Caco-2 (cell line): ENCODE results near the gene RMDN3. TPM values are rescaled to one million over a fixed set of nuclear protein-coding genes. Genes with fewer than 3 reads are reported as not detected.

Experiments used
- BruUV-seq: library from RNA; stranded (reverse); fragments of 400-500 nt; replicated peaks from 2 replicates; lab custom pipeline; 2021; lab: Mats Ljungman, UMichigan
- CTCF ChIA-PET: fragments of 300-600 bp; sonication (Branson Sonifier 250); formaldehyde crosslinking; loops from one replicate; lab custom pipeline; 2022; ENCODE audit warnings: antibody characterized with exemption; lab: Charles Lee
- POLR2A ChIA-PET: fragments of 300-600 bp; sonication (Branson Sonifier 250); formaldehyde crosslinking; loops from one replicate; lab custom pipeline; 2022; ENCODE audit warnings: antibody characterized with exemption; lab: Charles Lee
- DNase-seq, 2 experiments: peaks; one replicate each; pipeline versions ENCODE4 v3.0.0 to v3.0.0-alpha.2; 2020 to 2022
- H3K27me3 ChIP-seq: replicated peaks from 2 replicates; pipeline ENCODE4 v1.6.0; 2011; ENCODE audit warnings: low read length; ENCODE audit not compliant: control insufficient read depth, insufficient read depth
- H3K36me3 ChIP-seq: 2 replicates; pipeline ENCODE4 v1.5.1; 2011; ENCODE audit warnings: low read length; ENCODE audit not compliant: control insufficient read depth, insufficient read depth
- H3K4me1 ChIP-seq: fragments of 250-450 bp; sonication (Bioruptor Pico); 2 replicates; pipeline ENCODE4 v1.5.1; 2020; ENCODE audit warnings: mild to moderate bottlenecking
- H3K4me3 ChIP-seq: 2 replicates; pipeline ENCODE4 v1.5.1; 2011; ENCODE audit warnings: low read depth, mild to moderate bottlenecking, control low read depth, low read length
- H3K9me3 ChIP-seq: fragments of 250-450 bp; sonication (Bioruptor Pico); 2 replicates; pipeline ENCODE4 v1.5.1; 2020; ENCODE audit warnings: mild to moderate bottlenecking, moderate library complexity
- H3K27ac Mint-ChIP-seq: one replicate; pipeline ENCODE4 v1.8.0; 2022; ENCODE audit warnings: mixed read lengths; ENCODE audit not compliant: unreplicated experiment
- H3K27me3 Mint-ChIP-seq: one replicate; pipeline ENCODE4 v1.8.0; 2022; ENCODE audit warnings: mixed read lengths; ENCODE audit not compliant: insufficient read depth, unreplicated experiment
- H3K36me3 Mint-ChIP-seq: one replicate; pipeline ENCODE4 v1.8.0; 2022; ENCODE audit warnings: mild to moderate bottlenecking, mixed read lengths; ENCODE audit not compliant: insufficient read depth, unreplicated experiment
- H3K4me1 Mint-ChIP-seq: one replicate; pipeline ENCODE4 v1.8.0; 2022; ENCODE audit warnings: low read depth, mixed read lengths; ENCODE audit not compliant: unreplicated experiment
- H3K4me3 Mint-ChIP-seq: one replicate; pipeline ENCODE4 v1.8.0; 2022; ENCODE audit warnings: mild to moderate bottlenecking, moderate library complexity, mixed read lengths; ENCODE audit not compliant: unreplicated experiment
- H3K9me3 Mint-ChIP-seq: one replicate; pipeline ENCODE4 v1.8.0; 2022; ENCODE audit warnings: mixed read lengths; ENCODE audit not compliant: unreplicated experiment
- CTCF ChIP-seq, 2 experiments: fragments of 200-600 bp in 1 of 2; IDR thresholded peaks; 1 replicate in 1 of 2; 2 replicates in 1 of 2; pipeline versions ENCODE4 v1.5.1 to v1.8.0; 2011 to 2022; ENCODE audit warnings: antibody characterized with exemption in 1 of 2, control low read depth in 1 of 2, inconsistent platforms in 1 of 2, low read depth in 1 of 2, low read length in 1 of 2, mild to moderate bottlenecking in 1 of 2, moderate library complexity in 1 of 2; ENCODE audit not compliant: insufficient read depth in 1 of 2, severe bottlenecking in 1 of 2, unreplicated experiment in 1 of 2
- intact Hi-C: fragments of 100-400 bp; cut with micrococcal nuclease; formaldehyde crosslinking; loops from one replicate; pipeline ENCODE4 v1.10.0; 2022; ENCODE audit not compliant: unreplicated experiment
- total RNA-seq: library from RNA; stranded (reverse); gene quantifications from 2 replicates; pipeline ENCODE4 v1.2.3, GENCODE V29; 2022

Gene RMDN3
- total RNA-seq, 1 experiment from 2014 or later = 48.0 TPM

- no peaks in the 10 kb centered on the region for H3K27me3 ChIP-seq
- H3K9me3 ChIP-seq = no peaks in the 10 kb centered on the region
- intact Hi-C loops = loop anchor here (5.0 to 10.0 kb wide), 2 partner anchors 102 to 201 kb away; partner anchors contain the start of genes KNL1 and VPS18
- Mint-ChIP-seq H3K27ac (peak overlapping the region; percentile 99), H3K4me1 (peaks cover 7% of the 10 kb centered on the region), H3K4me3 (peak overlapping the region; percentile 92), H3K9me3 (no peaks in the 10 kb centered on the region), H3K27me3 (no peaks in the 10 kb centered on the region), H3K36me3 (peaks cover 33% of the 10 kb centered on the region)
- H3K4me1 ChIP-seq = peaks cover 11% of the 10 kb centered on the region; the same call in 1 of the 2 replicates
- peak overlapping the region; percentile 83 for H3K4me3 ChIP-seq
- CTCF ChIA-PET = interaction anchor here (0.6 to 1.8 kb wide), 8 partner anchors 32 to 237 kb away, joined by 3 to 10 read pairs (median 4); partner anchors contain the start of gene SPINT1
- no peaks in the 10 kb centered on the region for H3K36me3 ChIP-seq
- TSS peak; percentile 73 for BruUV-seq
- POLR2A ChIA-PET = interaction anchor here (0.6 to 1.9 kb wide), 9 partner anchors 13 to 590 kb away, joined by 3 to 10 read pairs (median 5); partner anchors contain the start of genes BUB1B, CCDC32, RPUSD2 and VPS18
- no peak for DNase-seq
- no peak for TF ChIP-seq CTCF (IDR thresholded peaks at IDR 0.05; ENCODE audit: insufficient read depth in 1 of 2, low read depth in 1 of 2, low read length in 1 of 2, severe bottlenecking in 1 of 2, unreplicated experiment in 1 of 2)
Measured at GRCh38 chr15:40693904-40694687, 61.0 kb downstream of the RMDN3 start.

- H3K36me3 Mint-ChIP-seq = peaks cover 22% of the 10 kb centered on the region
- Histone ChIP-seq H3K4me1 (peaks cover 10% of the 10 kb centered on the region; the same call in 1 of the 2 replicates), H3K36me3 (no peaks in the 10 kb centered on the region), H3K27me3 (no peaks in the 10 kb centered on the region), H3K4me3 (no peak overlapping the region), H3K9me3 (no peaks in the 10 kb centered on the region)
- intact Hi-C loops = loop anchor here (5.0 to 10.0 kb wide), 2 partner anchors 99 to 203 kb away; partner anchors contain the start of genes KNL1 and VPS18
- ChIA-PET CTCF (interaction anchor here (0.6 kb wide), 1 partner anchor 12 kb away, joined by 4 read pairs; no protein-coding TSS in a partner anchor), POLR2A (interaction anchor here (0.6 kb wide), 1 partner anchor 102 kb away, joined by 3 read pairs; no protein-coding TSS in a partner anchor)
- peaks cover 3% of the 10 kb centered on the region for H3K4me1 Mint-ChIP-seq
- DNase-seq = peak; percentile 47 to 56
- TF ChIP-seq CTCF (IDR thresholded peaks at IDR 0.05; ENCODE audit: insufficient read depth in 1 of 2, low read depth in 1 of 2, low read length in 1 of 2, severe bottlenecking in 1 of 2, unreplicated experiment in 1 of 2) = no peak
- no peak overlapping the region for H3K4me3 Mint-ChIP-seq
- peak overlapping the region; percentile 59 for H3K27ac Mint-ChIP-seq
- no peaks in the 10 kb centered on the region for H3K9me3 Mint-ChIP-seq
- BruUV-seq = no TSS peak
- no peaks in the 10 kb centered on the region for H3K27me3 Mint-ChIP-seq
Measured at GRCh38 chr15:40691737-40692136, 63.3 kb downstream of the RMDN3 start.

GRCh38 chr15:40688932-40689799, 65.9 kb downstream of the RMDN3 start:
- Mint-ChIP-seq H3K27me3 (no peaks in the 10 kb centered on the region), H3K4me1 (no peaks in the 10 kb centered on the region), H3K27ac (no peak overlapping the region), H3K4me3 (no peak overlapping the region), H3K9me3 (no peaks in the 10 kb centered on the region), H3K36me3 (peaks cover 8% of the 10 kb centered on the region)
- no TSS peak for BruUV-seq
- no peaks in the 10 kb centered on the region for H3K36me3 ChIP-seq
- ChIA-PET POLR2A (no interaction called here), CTCF (no interaction called here)
- TF ChIP-seq CTCF (IDR thresholded peaks at IDR 0.05; ENCODE audit: insufficient read depth in 1 of 2, low read depth in 1 of 2, low read length in 1 of 2, severe bottlenecking in 1 of 2, unreplicated experiment in 1 of 2) = no peak
- no peak for DNase-seq
- intact Hi-C loops = no loop called here
- no peaks in the 10 kb centered on the region for H3K27me3 ChIP-seq
- no peaks in the 10 kb centered on the region for H3K9me3 ChIP-seq
- peaks cover 5% of the 10 kb centered on the region; the same call in 1 of the 2 replicates for H3K4me1 ChIP-seq
- no peak overlapping the region for H3K4me3 ChIP-seq
